ENCODE measurements around the gene PNKP.
A peak's percentile ranks its signal among the peaks of the same experiment; 100 is the strongest.

Gene PNKP

DNA sequence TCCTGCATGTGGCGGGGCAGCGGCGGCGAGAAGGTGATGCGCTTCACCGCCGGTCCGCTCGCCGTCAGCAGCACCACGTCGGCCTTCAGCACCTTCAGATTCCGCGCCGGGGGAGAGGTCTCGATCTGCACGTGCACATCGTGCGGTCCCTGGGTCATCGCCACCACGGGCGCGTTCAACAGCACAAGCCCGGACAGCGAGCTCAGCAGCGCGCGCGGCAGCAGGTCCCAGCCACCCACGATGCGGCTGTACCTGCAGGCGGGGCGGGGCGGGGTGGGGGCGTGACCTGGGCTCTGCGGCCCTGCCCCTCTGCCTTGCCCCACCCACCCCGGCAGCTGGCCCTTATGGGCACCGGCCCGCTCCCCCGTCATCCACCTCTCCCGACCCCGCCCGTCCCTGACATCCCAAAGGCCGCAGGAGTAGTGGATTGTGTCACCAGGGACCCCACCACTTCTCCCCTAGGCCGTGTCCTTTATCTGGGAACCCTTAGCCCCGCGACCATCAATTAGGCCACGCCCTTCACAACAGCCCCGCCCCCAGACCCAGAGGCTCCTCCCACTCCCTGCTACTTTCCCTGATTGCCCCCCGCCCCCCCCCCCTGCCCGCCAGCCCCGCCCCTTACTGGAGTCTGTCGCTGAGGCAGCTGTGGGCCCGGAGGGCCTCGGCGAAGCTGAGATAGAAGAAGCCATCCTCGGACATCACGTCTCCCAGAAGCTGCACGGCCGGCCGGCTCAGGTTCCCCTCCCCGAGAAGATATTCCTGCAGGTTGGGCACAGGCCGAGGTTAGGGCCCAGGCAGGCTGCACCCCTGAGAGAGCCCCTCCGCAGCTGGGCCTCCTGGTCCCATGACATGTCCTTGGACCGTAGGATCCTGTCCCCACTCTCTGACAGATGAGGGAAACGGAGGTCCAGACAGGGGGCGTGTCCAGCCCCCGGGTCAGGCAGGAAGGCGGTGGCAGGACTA is 23.3 kb upstream of the PNKP start:
- peak in 1 of 4 experiments; percentile 28 for DNase-seq

DNA sequence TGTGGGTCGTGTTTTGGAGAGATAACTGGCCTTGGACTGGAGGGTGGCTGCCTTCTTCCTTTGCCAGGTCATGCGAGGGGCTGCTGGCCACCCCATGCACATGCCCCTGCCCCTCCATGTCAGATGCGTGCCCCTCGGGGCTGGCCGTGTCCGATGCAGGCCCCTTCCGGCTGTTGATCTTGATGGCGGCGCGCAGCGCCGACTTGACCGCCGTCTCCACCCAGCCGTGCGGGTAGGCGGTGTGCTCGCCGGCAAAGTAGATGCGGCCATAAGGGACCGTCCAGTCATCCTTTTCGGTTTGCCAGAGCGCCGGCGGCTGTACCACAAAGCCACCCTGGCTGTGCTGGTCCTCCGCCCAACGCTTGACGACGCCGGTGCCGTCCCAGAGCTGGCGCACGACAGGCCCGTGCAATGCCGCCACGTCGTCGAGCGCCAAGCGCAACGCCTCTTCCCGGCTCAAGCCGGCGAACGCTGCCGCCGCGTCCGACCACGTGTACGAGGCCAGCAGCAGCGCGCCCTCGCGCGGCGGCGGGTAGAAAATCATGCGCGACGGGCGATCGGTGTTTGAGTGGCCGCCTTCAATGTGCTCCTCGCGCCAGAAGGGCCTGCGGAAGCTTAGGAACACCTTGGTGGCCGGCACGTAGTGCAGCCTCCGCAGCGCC is 22.4 kb upstream of the PNKP start:
- DNase-seq, result peak; percentile 79 to 91 (median 84)

- no peak for DNase-seq
Observed at GRCh38 chr19:49889038-49889686, 21.8 kb upstream of the PNKP start.

DNA sequence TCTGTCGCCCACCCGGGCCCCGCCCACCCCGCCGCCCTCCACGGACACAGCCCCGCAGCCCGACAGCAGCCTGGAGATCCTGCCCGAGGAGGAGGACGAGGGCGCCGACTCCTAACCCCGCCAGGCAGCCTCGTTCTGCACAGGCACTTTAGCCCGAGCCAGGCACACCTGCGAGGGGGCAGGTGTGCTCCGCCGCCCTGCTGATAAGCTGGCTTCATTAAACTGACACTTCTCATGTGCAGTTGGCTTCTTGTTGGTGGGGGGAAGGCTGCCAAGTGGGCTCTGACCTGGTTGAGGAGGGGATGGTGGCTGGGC is 21.1 kb upstream of the PNKP start:
- no peak for DNase-seq

- no peak for DNase-seq
Observed at GRCh38 chr19:49887665-49888509, 20.5 kb upstream of the PNKP start.

- peak in 2 of 4 experiments; percentile 23 to 25 for DNase-seq
Observed at GRCh38 chr19:49887037-49887664, 19.8 kb upstream of the PNKP start.

DNA sequence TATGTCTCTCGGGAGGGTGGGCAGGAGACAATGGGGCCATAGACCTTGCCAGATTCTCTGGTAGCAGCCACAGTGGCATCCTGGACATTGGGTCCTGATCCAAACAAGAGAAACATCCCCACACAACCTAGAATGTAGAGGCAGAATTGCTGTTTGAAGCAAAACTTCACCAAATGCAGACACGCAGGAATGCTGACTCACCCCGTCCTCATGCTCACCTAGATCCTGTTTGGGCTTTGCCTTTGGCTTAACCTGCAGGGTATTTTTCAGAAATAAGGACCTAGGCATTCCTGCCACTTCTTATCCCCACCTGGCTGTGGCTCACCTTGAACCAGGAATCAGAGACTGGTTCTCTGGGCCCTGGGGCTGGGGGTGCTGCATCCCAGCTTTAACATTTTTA is 17.4 kb upstream of the PNKP start:
- no peak for DNase-seq

- no peak for DNase-seq
Observed at GRCh38 chr19:49884109-49884508, 16.7 kb upstream of the PNKP start.

GRCh38 chr19:49883094-49883493 is 15.7 kb upstream of the PNKP start:
- no peak for DNase-seq

DNA sequence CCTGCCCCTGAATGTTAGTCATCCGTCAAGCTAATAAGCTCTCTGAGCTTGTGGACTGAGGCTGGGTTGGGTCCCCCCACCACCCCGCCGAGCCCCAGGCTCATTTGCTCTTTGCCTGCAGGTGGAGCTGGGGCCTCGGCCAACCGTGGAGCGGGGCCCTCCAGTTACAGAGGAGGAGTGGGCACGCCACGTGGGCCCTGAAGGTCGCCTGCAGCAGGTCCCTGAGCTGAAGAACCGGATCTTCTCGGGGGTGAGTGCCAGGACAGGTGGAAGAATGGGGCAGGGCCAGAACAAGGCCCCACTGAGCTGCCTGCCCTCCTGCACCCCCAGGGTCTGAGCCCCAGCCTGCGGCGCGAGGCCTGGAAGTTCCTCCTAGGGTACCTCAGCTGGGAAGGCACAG is 15.3 kb upstream of the PNKP start:
- DNase-seq, result no peak

DNA sequence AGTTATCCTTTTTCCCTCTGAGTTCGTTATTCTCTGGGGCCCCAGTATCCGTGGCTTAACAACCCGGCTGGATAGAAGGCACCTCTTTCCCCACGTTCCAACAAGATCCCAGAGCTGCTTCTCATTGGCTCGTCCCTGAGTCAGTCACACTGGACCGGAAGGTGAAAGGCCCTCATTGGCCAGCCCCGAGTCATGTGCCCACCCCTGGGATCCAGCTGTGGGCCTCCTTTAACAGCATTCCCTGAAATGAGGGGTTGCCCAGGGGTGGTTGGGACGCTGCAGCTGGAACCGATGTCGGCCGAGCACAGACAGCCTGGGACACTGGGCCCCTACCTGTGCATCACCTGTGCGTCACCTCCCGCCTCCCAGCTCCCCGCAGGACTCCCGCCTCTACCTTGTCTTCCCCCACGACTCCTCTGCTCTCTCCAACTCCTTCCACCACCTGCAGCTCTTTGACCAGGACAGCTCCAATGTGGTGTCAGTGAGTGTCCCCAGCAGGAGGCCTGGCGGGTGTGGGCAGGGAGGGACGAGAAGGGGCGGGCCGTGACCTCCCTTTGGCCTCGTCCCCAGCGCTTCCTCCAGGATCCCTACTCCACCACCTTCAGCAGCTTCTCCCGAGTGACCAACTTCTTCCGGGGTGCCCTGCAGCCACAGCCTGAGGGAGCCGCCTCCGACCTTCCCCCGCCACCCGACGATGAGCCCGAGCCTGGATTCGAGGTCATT is 14.5 kb upstream of the PNKP start:
- peak in 1 of 4 experiments; percentile 36 for DNase-seq

DNA sequence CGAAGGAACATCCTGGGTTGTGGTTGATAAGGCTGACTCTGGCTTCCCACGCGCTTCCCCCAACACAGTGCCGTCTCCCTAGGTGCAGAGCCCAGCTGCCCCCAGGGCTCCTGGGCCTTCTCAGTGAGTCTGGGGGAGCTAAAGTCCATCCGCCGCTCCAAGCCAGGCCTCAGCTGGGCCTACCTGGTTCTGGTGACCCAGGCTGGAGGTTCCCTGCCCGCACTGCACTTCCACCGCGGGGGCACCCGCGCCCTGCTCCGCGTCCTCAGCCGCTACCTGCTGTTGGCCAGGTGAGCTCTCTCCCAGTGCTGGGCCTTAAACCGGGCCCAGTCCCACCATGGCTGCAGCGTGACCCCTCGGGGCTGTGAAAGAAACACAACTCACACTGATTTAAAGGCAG is 13.8 kb upstream of the PNKP start:
- no peak for DNase-seq

DNA sequence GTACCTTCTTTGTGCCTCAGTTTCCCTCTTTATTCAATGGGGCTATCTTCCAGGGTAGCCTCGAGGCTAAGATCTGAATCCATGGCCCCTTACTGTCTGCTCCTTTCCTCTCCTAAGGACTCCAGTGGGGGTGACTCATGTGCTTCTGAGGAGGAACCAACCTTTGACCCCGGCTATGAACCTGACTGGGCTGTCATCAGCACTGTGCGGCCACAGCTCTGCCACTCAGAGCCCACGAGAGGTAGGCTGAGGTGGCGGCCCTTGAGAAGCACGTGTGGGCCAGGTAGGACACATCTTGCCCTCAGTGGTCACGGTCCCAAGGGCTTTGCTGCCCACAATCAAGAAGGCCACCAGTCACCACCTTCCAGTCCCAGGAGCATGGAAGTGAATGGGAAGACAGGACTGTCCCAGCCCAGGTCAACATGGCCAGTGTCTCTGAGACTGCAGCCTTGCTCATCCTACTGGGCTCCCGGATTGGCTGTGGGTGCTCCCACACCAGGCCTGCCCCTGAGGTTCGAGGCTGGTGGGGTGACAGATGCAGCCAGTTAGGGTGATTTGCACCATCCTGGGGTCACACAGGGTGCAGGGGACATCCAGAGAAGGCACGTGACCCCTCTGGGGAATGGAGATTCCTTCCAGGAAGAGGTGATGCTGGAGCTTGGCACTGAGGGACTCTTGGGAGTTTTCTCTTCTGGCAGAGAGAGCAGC is 12.9 kb upstream of the PNKP start:
- no peak for DNase-seq

DNA sequence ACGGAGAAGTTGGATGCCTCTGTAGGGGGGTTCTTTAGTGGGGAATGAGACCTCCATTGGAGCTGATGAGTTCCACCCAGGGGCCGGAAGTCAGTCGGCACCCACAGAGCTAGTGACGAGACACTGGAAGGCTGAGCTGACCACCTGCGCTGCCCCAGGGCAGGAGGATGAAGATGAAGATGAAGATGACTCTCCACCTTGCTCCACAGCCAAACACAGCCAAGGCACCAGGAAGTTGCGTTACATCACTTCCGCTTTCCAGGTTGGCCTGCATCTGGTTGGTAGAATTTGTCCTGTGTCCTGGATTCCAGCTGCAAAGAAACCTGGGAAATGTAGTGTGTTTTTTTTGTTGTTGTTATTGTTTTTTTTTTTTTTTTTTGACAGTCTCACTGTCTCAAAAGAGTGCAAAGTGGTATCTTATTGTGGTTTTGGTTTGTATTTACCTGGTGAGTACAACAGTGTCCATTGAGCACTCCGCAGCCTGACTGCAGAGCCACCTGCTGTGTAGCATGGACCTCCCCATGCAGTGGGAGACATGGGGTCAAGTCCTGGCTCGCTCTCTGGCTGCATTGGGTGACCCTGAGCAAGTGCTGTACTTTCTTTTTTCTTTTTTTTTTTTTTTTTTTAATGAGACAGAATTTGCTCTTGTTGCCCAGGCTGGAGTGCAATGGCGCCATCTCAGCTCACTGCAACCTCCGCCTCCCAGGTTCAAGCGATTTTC is 12.0 kb upstream of the PNKP start:
- DNase-seq, result peak; percentile 32 to 57 (median 50)

GRCh38 chr19:49878744-49879070 is 11.3 kb upstream of the PNKP start:
- DNase-seq, result no peak

- DNase-seq, result peak; percentile 98 to 100 (median 98)
Observed at GRCh38 chr19:49877879-49878743, 10.7 kb upstream of the PNKP start.

DNA sequence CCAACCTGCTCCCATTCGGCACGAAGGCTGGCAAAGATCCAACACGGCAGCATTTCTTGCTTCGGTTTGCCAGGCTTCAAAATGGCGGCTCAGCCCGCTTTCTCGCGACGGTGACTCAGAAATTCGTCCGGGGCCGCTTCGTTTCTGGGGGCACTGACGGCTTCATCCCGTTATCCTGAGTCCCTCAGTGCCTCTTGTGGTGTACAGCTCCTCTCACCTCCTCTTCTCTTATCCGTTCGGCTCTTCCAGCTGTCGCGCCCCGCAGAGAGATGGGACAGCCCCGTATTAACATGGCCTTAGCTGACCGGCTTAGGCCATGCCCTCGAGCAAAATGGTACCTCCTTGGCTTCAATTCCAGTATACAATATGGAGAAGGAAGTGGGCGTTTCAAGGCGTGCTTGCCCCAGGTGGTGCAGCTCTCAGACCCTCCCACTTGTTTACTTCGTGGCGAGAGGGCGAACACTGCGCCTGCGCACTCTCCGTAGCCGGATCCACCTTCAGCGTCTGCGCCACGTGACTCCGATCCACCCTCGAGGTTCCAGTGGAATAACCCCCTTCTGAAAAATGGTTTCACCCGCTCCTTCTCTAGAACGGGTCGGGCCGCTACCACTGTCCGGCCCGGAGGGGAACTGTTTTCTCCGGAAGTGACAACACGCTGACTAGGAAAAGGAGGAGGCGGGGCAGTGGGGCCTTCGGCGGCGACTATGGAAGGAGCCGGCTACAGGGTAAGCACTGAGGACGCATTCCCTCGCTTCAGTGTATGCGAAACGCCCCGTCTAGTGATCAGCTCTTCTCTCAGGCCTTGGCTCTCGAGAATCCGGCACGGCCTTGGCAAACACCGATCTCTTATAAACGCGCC is 9.9 kb upstream of the PNKP start, which contains the start of the genes AKT1S1 and TBC1D17:
TSS of gene AKT1S1 (minus strand) at position 336 of the 859 bp plus-strand sequence. CDS start 4,060 bp downstream, outside the sequence.
TSS of gene TBC1D17 (plus strand) at position 683 of the 859 bp plus-strand sequence. CDS start at position 705, 22 bp downstream.
- DNase-seq, result peak; percentile 100
